Astrocyte of the cerebellum (primary cell): ENCODE results near the gene GDPD5.

ENCODE experiments used
- DNase-seq: peaks from one replicate; pipeline ENCODE4 v3.0.0-alpha.2; 2011; ENCODE audit warnings: low read depth
- H3K4me3 ChIP-seq: 2 replicates; pipeline ENCODE4 v1.5.1; 2011; ENCODE audit warnings: mild to moderate bottlenecking, low read depth, low read length, moderate library complexity
- in situ Hi-C: cut with HindIII; loops from 2 replicates; pipeline ENCODE4 v1.10.0; 2017; ENCODE audit warnings: low sequenced_read_pairs
- TF ChIP-seq, protein P1 (sequence below): IDR thresholded peaks from 2 replicates; pipeline ENCODE4 v1.5.1; 2012; ENCODE audit warnings: low read length, low read depth, moderate library complexity, mild to moderate bottlenecking; ENCODE audit errors: missing control alignments

The GDPD5 gene, protein sequence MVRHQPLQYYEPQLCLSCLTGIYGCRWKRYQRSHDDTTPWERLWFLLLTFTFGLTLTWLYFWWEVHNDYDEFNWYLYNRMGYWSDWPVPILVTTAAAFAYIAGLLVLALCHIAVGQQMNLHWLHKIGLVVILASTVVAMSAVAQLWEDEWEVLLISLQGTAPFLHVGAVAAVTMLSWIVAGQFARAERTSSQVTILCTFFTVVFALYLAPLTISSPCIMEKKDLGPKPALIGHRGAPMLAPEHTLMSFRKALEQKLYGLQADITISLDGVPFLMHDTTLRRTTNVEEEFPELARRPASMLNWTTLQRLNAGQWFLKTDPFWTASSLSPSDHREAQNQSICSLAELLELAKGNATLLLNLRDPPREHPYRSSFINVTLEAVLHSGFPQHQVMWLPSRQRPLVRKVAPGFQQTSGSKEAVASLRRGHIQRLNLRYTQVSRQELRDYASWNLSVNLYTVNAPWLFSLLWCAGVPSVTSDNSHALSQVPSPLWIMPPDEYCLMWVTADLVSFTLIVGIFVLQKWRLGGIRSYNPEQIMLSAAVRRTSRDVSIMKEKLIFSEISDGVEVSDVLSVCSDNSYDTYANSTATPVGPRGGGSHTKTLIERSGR

DNA sequence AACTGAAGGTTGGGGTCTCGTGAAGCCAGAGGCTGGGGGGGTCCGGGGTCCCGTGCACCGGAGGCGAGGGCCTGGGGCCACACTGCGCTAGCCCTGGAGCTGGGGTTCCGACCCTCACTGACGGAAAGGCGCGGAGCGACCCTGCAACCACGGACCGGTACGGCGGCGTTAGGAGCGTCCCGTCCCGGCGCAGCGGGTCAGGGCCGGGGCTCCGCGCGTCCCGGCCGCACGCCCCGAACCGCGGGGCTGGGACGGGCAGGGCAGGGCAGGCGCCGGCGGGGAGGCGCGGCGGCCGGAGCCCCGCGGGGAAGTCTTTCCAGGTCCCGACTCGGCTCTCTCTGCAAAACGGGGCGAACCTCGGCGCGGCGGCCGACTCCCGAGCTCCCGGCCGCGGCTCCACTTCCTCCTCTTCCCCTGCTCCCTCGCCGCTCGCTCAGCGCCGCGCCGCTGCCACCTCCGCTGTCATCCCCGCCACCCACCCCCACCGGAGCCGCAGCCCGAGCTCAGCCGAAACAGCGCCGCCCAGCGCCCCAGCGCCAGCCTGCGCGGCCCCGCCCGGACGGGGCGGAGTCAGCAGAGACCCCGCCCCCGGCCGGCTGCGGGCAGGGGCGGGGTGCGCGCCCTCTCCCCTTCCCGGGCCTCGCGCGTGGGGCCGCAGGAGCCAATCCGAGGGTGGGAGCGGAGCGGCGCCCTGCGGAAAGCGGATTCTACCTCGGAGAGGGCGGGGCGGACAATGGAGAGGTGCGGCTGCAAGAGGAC lies at the start of gene GDPD5:
Gene GDPD5 (minus strand): TSS at position 509 of the 759 bp plus-strand sequence. CDS start 48,206 bp downstream, outside the sequence.
- peak within 1 kb of the TSS; percentile 69 for H3K4me3 ChIP-seq
- TF ChIP-seq, protein P1, sequence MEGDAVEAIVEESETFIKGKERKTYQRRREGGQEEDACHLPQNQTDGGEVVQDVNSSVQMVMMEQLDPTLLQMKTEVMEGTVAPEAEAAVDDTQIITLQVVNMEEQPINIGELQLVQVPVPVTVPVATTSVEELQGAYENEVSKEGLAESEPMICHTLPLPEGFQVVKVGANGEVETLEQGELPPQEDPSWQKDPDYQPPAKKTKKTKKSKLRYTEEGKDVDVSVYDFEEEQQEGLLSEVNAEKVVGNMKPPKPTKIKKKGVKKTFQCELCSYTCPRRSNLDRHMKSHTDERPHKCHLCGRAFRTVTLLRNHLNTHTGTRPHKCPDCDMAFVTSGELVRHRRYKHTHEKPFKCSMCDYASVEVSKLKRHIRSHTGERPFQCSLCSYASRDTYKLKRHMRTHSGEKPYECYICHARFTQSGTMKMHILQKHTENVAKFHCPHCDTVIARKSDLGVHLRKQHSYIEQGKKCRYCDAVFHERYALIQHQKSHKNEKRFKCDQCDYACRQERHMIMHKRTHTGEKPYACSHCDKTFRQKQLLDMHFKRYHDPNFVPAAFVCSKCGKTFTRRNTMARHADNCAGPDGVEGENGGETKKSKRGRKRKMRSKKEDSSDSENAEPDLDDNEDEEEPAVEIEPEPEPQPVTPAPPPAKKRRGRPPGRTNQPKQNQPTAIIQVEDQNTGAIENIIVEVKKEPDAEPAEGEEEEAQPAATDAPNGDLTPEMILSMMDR, result peak; percentile 30
- in situ Hi-C loops, result no loop called here
- DNase-seq, result peak; percentile 31

DNA sequence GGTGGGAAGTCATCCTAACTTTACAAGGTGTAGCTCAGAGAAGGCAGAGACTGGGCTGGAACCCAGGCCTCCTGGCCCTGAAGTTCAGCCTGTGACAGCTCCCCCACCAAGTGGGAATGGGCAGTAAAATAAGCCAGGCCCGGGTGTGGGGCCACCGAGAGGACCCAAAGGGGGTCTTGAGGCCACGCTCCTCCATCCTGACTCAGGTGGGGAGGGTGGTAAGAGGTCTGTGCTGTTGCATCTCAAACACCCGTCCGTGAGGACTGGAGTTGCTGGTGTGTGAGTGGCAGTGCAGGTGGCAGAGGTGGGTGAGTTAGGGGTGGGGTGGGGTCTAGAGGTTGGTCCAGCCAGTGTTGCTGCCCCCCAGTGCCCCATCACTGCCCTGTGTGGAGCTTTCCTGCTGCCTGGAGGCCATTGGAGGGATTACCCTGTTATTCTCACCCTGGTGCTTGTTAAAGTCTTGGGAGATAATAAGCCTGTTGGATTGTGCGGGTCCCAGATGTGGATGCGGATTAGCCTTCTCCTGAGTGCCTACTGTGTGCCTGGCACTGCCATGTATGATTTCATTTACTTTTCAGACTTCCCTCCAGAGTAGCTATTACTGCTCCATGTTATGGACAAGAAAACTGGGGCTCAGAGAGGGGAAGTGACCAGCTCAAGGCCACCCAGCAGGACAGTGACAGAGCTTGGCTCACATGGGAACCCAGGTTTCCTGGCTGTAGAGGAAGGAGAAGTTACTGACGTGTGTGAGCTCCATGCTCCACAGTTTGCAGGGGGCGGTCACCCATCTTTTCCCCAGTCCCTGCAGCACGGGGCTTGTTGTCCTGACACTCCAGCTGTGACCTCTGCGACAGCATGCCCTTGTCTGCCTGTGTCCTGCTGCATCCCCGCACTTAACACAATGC lies 49.2 kb upstream of the GDPD5 start:
- in situ Hi-C loops, result loop anchor here (5.0 kb wide), 1 partner anchor 53 kb away; no protein-coding TSS in a partner anchor
- no peak for DNase-seq
- TF ChIP-seq, protein P1, result peak; percentile 36
- no peak overlapping the region for H3K4me3 ChIP-seq

DNA sequence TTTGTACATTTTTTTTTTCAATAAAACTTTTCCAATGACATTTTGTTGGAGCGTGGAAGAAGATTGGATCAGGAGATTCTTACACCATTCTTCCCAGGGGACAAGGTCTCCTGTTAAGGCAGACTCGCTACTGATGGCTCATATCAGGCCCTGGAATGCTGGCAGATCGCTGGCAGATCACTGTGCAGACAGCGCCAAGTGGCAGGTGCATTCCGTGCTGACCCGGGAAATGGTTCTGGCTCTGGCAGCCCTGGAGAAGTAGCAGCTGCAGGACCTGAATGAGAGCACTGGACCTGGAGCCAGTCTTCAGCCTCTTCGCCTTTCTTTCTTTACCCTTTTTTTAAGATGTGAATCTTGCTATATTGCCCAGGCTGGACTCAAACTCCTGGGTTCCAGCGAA lies 47.0 kb upstream of the GDPD5 start:
- in situ Hi-C loops, result loop anchor here (5.0 kb wide), 1 partner anchor 50 kb away; no protein-coding TSS in a partner anchor

DNA sequence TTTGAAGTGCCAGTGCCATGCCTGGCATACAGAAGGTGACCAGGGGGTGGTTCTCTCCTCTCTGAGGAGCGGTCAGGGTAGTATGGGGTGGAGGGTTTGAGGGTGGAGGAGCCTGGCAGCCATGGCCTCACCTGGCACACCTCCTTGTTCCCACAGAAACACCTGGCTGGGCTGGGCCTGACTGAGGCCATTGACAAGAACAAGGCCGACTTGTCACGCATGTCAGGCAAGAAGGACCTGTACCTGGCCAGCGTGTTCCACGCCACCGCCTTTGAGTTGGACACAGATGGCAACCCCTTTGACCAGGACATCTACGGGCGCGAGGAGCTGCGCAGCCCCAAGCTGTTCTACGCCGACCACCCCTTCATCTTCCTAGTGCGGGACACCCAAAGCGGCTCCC lies 45.9 kb upstream of the GDPD5 start:
- no peak for DNase-seq
- no peak overlapping the region for H3K4me3 ChIP-seq
- in situ Hi-C loops, result loop anchor here (5.0 kb wide), 1 partner anchor 49 kb away; no protein-coding TSS in a partner anchor
- TF ChIP-seq, protein P1, result no peak

More for the DNA sequence above, 47.0 kb upstream of the GDPD5 start:
- no peak for DNase-seq
- TF ChIP-seq, protein P1, result no peak
- H3K4me3 ChIP-seq, result no peak overlapping the region

DNA sequence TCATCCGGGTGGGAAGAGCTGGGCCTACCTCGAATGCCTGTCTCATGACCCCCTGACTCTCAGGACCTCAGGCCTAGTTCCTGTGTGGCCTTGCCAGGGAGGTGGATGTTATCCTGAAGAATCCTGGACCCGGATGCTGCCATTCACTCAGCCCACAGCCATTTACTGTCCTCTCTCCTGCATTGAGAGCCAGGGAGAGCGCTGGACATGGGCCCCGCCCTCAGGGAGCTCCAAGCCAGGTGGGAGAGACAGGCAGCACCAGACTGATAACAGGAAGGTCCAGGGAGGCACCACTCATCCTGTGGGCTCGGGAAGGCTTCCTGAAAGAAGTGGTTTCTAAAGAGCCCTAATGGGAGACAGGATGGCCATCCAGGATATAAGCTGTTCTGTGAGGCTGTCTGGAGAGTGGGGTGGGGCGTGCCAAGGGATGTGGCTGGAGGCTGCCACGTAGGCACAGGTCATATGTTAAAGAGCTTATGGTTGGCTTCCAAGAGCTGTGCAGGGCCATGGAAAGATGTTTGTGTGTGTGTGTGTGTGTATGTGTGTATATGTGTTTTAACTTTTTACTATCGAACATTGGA lies 44.9 kb upstream of the GDPD5 start:
- DNase-seq, result no peak
- TF ChIP-seq, protein P1, result no peak
- H3K4me3 ChIP-seq, result no peak overlapping the region
- in situ Hi-C loops, result loop anchor here (5.0 kb wide), 1 partner anchor 48 kb away; no protein-coding TSS in a partner anchor
